GM23338 (cell line): ENCODE data around the gene NRXN2. TPM values are rescaled to one million over a fixed set of nuclear protein-coding genes. Genes with fewer than 3 reads are reported as not detected.

ENCODE experiments used
- ATAC-seq: fragments of 200-7000 bp; cut with Tn5 transposase; 3 replicates; pipeline ENCODE4 v1.9.1; 2020
- DNase-seq: peaks from one replicate; pipeline ENCODE4 v3.0.0-alpha.2; 2015; ENCODE audit warnings: low spot score
- H2AFZ ChIP-seq: fragments of 200-600 bp; sonication (generic); 2 replicates; pipeline ENCODE4 v1.8.0; 2016; ENCODE audit warnings: antibody characterized with exemption, mild to moderate bottlenecking, moderate library complexity
- H3F3A ChIP-seq: fragments of 200-600 bp; sonication (generic); replicated peaks from 2 replicates; pipeline ENCODE4 v1.8.0; 2017; ENCODE audit warnings: antibody characterized with exemption, mixed run types, low read depth
- H3K27ac ChIP-seq: fragments of 200-600 bp; sonication (generic); 2 replicates; pipeline ENCODE4 v1.6.1; 2016; ENCODE audit warnings: low read depth
- H3K27me3 ChIP-seq: fragments of 200-600 bp; sonication (generic); 2 replicates; pipeline ENCODE4 v1.8.0; 2016; ENCODE audit warnings: mild to moderate bottlenecking, mixed run types, moderate library complexity; ENCODE audit not compliant: insufficient read depth
- H3K36me3 ChIP-seq: fragments of 200-600 bp; sonication (generic); 2 replicates; pipeline ENCODE4 v1.8.0; 2016; ENCODE audit warnings: mild to moderate bottlenecking; ENCODE audit not compliant: insufficient read depth
- H3K4me1 ChIP-seq: fragments of 200-600 bp; sonication (generic); 2 replicates; pipeline ENCODE4 v1.8.0; 2016; ENCODE audit warnings: mild to moderate bottlenecking, moderate library complexity; ENCODE audit not compliant: insufficient read depth
- H3K4me2 ChIP-seq: fragments of 200-600 bp; sonication (generic); 2 replicates; pipeline ENCODE4 v1.7.1; 2017; ENCODE audit warnings: mixed run types
- H3K4me3 ChIP-seq: fragments of 200-600 bp; sonication (generic); 2 replicates; pipeline ENCODE4 v1.6.1; 2016; ENCODE audit warnings: mixed run types
- H3K79me2 ChIP-seq: fragments of 200-600 bp; sonication (generic); replicated peaks from 2 replicates; pipeline ENCODE4 v1.8.0; 2017; ENCODE audit warnings: mild to moderate bottlenecking; ENCODE audit not compliant: insufficient read depth
- H3K9me2 ChIP-seq: fragments of 200-600 bp; sonication (generic); 2 replicates; pipeline ENCODE4 v1.8.0; 2017; ENCODE audit not compliant: insufficient read depth
- H4K20me1 ChIP-seq: fragments of 200-600 bp; sonication (generic); replicated peaks from 2 replicates; pipeline ENCODE4 v1.8.0; 2017; ENCODE audit warnings: mild to moderate bottlenecking; ENCODE audit not compliant: insufficient read depth
- H3K27ac Mint-ChIP-seq: 2 replicates; pipeline ENCODE4 v1.8.0; 2020; ENCODE audit warnings: inconsistent platforms, mild to moderate bottlenecking, moderate library complexity, mixed read lengths
- H3K27me3 Mint-ChIP-seq: 3 replicates; pipeline ENCODE4 v1.8.0; 2022; ENCODE audit warnings: low read depth, mild to moderate bottlenecking, moderate library complexity, mixed read lengths, inconsistent platforms; ENCODE audit not compliant: insufficient read depth, poor library complexity
- H3K36me3 Mint-ChIP-seq: 3 replicates; pipeline ENCODE4 v1.8.0; 2021; ENCODE audit warnings: low read depth, mild to moderate bottlenecking, inconsistent platforms, moderate library complexity, mixed read lengths
- H3K4me1 Mint-ChIP-seq: 3 replicates; pipeline ENCODE4 v1.8.0; 2020; ENCODE audit warnings: mild to moderate bottlenecking, inconsistent platforms, mixed read lengths
- H3K4me3 Mint-ChIP-seq: 3 replicates; pipeline ENCODE4 v1.8.0; 2021; ENCODE audit warnings: moderate library complexity, mild to moderate bottlenecking, inconsistent platforms, mixed read lengths
- H3K9me3 Mint-ChIP-seq: 3 replicates; pipeline ENCODE4 v1.8.0; 2020; ENCODE audit warnings: moderate library complexity, mild to moderate bottlenecking, inconsistent platforms, mixed read lengths
- CREB1 ChIP-seq: fragments of 250-450 bp; sonication (Bioruptor Pico); IDR thresholded peaks from 2 replicates; pipeline ENCODE4 v1.5.0; 2020; ENCODE audit warnings: low read depth, mild to moderate bottlenecking, moderate library complexity
- CTCF ChIP-seq, 2 experiments: fragments of 200-600 bp in 1 of 2; sonication (generic) in 1 of 2; conservative IDR thresholded peaks; 2 replicates each; pipeline versions ENCODE4 v1.5.1 to v1.6.1; 2016 to 2017; ENCODE audit warnings: antibody characterized with exemption in 2 of 2, low read depth in 2 of 2, mild to moderate bottlenecking in 2 of 2, moderate library complexity in 1 of 2
- ETS1 ChIP-seq: IDR thresholded peaks from 2 replicates; pipeline ENCODE4 v1.6.1; 2016; ENCODE audit warnings: antibody characterized with exemption
- EZH2 ChIP-seq: fragments of 200-600 bp; sonication (generic); IDR thresholded peaks from one replicate; pipeline ENCODE4 v1.8.0; 2017; ENCODE audit warnings: antibody characterized with exemption, mild to moderate bottlenecking, low read depth; ENCODE audit not compliant: unreplicated experiment
- EZH2phosphoT487 ChIP-seq: fragments of 200-600 bp; sonication (generic); IDR thresholded peaks from one replicate; pipeline ENCODE4 v1.8.1; 2018; ENCODE audit warnings: antibody characterized with exemption; ENCODE audit not compliant: unreplicated experiment
- JUNB ChIP-seq: IDR thresholded peaks from one replicate; pipeline ENCODE4 v1.6.1; 2016; ENCODE audit warnings: antibody characterized with exemption; ENCODE audit not compliant: unreplicated experiment
- NANOG ChIP-seq: IDR thresholded peaks from 2 replicates; pipeline ENCODE4 v1.6.1; 2016; ENCODE audit warnings: antibody characterized with exemption, borderline replicate concordance
- POLR2AphosphoS5 ChIP-seq: IDR thresholded peaks from 2 replicates; pipeline ENCODE4 v1.6.1; 2016; ENCODE audit warnings: antibody characterized with exemption, low read depth
- REST ChIP-seq: IDR thresholded peaks from one replicate; pipeline ENCODE4 v1.6.1; 2018; ENCODE audit warnings: antibody characterized with exemption; ENCODE audit not compliant: unreplicated experiment
- STAT1 ChIP-seq: IDR thresholded peaks from one replicate; pipeline ENCODE4 v1.6.1; 2016; ENCODE audit warnings: antibody characterized with exemption; ENCODE audit not compliant: unreplicated experiment
- ZNF114 ChIP-seq: fragments of 250-450 bp; sonication (Bioruptor Pico); IDR thresholded peaks from 2 replicates; pipeline ENCODE4 v1.5.0; 2020; ENCODE audit warnings: mild to moderate bottlenecking, moderate library complexity
- ZNF331 ChIP-seq: fragments of 250-450 bp; sonication (Bioruptor Pico); IDR thresholded peaks from 2 replicates; pipeline ENCODE4 v1.5.0; 2020; ENCODE audit warnings: low read depth, mild to moderate bottlenecking, moderate library complexity
- ZNF462 ChIP-seq: fragments of 250-450 bp; sonication (Bioruptor Pico); IDR thresholded peaks from 2 replicates; pipeline ENCODE4 v1.5.0; 2020; ENCODE audit warnings: mild to moderate bottlenecking, moderate library complexity
- polyA plus RNA-seq: library from polyadenylated mRNA; unstranded; fragments of >200 nt; fragmentation: Nextera tagmentation; extraction: Ambion mirVana; gene quantifications from 2 replicates; pipeline ENCODE4 v1.2.1, GENCODE V29; 2016
- total RNA-seq: library from RNA; depleted of rRNA; stranded (reverse); fragments of >200 nt; shearing (Covaris generic); gene quantifications from 2 replicates; pipeline ENCODE4 v1.2.3, GENCODE V29; 2014

Gene NRXN2
- total and polyA plus RNA-seq, 2 experiments from 2014 or later: 3.4 to 17.0 TPM

DNA sequence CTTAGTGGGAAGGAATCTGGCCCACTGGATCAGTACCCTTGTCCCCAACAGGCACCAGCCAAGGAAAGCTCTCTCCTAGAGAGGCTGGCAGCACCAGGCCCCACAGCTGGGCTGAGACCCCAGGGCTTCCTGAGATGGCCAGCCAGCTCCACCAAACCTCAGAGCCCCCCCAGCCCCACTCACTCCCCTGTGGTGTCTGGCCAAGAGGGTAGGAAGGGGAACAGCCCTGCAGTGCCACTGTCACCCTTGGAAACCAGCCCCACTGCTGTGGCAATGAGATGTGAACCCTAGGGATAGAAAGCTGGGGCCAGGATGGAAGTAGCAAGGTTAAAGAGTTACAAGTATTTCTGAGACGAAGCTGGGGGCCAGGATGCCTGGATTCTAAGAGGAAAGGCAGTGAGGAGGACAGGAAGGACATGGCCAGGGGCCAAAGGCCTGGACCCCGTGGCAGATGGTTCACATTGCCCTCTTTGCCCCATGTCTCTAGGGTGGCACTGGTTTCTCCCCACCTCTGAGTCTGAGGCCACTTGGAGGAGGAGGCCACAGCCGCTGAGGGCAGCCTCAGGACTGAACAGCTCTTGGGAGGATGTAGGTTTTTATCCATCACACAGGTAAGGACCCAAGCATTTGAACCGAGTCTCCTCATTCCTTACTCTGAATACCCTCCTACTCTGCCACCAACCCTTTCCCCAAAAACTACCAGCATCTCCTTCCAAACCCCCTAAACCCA, 28.8 kb downstream of the NRXN2 start:
- Histone ChIP-seq H3K4me2 (no peak overlapping the region), H4K20me1 (no peaks in the 10 kb centered on the region), H3K4me1 (peaks cover 15% of the 10 kb centered on the region), H2AFZ (no peak overlapping the region), H3F3A (no peaks in the 10 kb centered on the region), H3K79me2 (no peaks in the 10 kb centered on the region), H3K9me2 (no peaks in the 10 kb centered on the region), H3K4me3 (no peak overlapping the region), H3K27me3 (no peaks in the 10 kb centered on the region), H3K36me3 (no peaks in the 10 kb centered on the region), H3K27ac (no peak overlapping the region)
- Mint-ChIP-seq H3K4me3 (no peak overlapping the region), H3K27ac (no peak overlapping the region), H3K27me3 (peaks cover 15% of the 10 kb centered on the region), H3K9me3 (no peaks in the 10 kb centered on the region), H3K4me1 (peaks cover 30% of the 10 kb centered on the region), H3K36me3 (no peaks in the 10 kb centered on the region)
- ATAC-seq (no peak), DNase-seq (no peak)
- TF ChIP-seq REST (no peak), ETS1 (no peak), EZH2phosphoT487 (no peak), ZNF462 (no peak), JUNB (no peak), EZH2 (no peak), ZNF114 (CRISPR knock-in tag) (no peak), ZNF331 (no peak), CTCF (conservative IDR thresholded peaks at IDR 0.05; ENCODE audit: low read depth in 2 of 2) (no peak), CREB1 (CRISPR knock-in tag) (no peak), STAT1 (no peak), POLR2AphosphoS5 (no peak), NANOG (no peak)
